ENCODE data around the gene RANBP9. TPM values are rescaled to one million over a fixed set of nuclear protein-coding genes. Genes with fewer than 3 reads are reported as not detected.

Gene RANBP9
- total and polyA plus RNA-seq, 4 experiments from 2014 or later: 3.4 to 52.9 (median 29.9) TPM

DNA sequence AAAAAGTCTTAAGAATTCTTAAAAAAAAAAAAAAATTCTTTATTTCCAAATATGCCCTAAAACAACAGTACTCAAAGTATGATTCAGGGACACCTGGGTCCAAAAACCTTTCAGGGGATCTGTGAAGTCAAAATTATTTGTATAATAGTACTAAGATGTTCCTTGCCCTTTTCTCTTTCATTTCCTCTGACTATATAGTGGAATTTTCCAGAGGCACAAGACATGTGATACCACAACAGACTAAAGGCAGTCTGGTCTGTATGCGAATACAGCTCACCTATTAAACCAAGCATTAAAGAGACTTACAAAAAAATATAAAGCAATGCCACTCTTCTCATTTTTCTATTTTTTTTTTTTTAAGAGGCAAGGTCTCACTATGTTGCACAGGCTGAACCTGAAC lies 81.1 kb downstream of the RANBP9 start:
- no peak overlapping the region for H3K27ac ChIP-seq (ENCODE audit: low read depth, low read length)
- H3K27me3 ChIP-seq (ENCODE audit: insufficient read depth, low read length): no peaks in the 10 kb centered on the region
- H3K27ac Mint-ChIP-seq: peak overlapping the region in 2 of 7 donors; percentile 26 to 42
- H3K4me3 ChIP-seq (ENCODE audit: low read length in 2 of 2): no peak overlapping the region
- no peak overlapping the region for H3K4me3 Mint-ChIP-seq
- H3K9me3 Mint-ChIP-seq: no peaks in the 10 kb centered on the region
- CTCF ChIA-PET (ENCODE audit: partially characterized antibody): interaction anchor here (1.5 to 2.2 kb wide), 3 partner anchors 11 to 137 kb away, joined by 3 to 11 read pairs (median 4); partner anchors contain the start of gene NOL7
- peaks cover 44 to 68% of the 10 kb centered on the region in 2 donors for H3K36me3 Mint-ChIP-seq
- H3K27me3 Mint-ChIP-seq: no peaks in the 10 kb centered on the region
- H3K4me1 ChIP-seq (ENCODE audit: insufficient read depth, low read length): peaks cover under 1% of the 10 kb centered on the region
- H3K4me1 Mint-ChIP-seq: peaks cover 4 to 22% (median 7%) of the 10 kb centered on the region in 4 donors
- no peaks in the 10 kb centered on the region for H3K9me3 ChIP-seq (ENCODE audit: control insufficient read depth in 1 of 2, low read length in 2 of 2)
- no peak for DNase-seq
- intact Hi-C loops (cut with micrococcal nuclease): no loop called here
- peaks cover 35% of the 10 kb centered on the region for H3K36me3 ChIP-seq (ENCODE audit: insufficient read depth, low read length)
- POLR2A ChIA-PET (ENCODE audit: partially characterized antibody): interaction anchor here (3.3 kb wide), 1 partner anchor 15 kb away, joined by 23 read pairs; the partner anchor contains the start of gene NOL7

DNA sequence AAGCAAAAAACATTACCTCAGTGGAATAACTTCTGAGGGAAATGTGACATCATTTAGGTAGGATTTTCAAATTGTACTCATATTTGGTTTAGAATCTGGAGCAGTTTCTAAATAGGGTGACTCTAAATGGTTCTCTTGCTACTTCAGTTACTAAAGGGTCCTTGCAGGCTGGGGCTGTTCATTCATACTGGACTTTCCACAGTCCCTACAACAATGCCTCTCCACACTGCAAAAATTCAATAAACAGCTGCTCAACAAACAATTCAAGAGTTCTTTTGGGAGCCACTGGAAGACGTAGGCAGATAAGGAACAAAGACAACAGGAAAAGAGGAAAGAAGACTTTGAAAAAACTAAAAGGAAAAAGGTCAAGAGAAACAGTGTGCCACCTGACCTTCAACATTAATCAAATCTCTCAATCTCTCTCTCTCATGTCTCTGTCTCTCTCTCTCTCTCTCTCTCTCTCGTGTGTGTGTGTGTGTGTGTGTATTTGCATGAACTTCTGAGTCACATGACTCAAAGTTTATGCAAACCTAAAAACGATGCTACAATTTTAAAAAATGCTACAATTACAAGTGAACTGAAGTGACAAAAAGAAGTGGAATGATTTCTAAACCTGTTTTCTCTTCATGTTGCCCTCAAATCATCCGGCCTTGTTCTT lies 82.0 kb downstream of the RANBP9 start:
- Mint-ChIP-seq H3K36me3 (peaks cover 42 to 66% of the 10 kb centered on the region in 2 donors), H3K27me3 (no peaks in the 10 kb centered on the region)
- intact Hi-C loops (cut with micrococcal nuclease): no loop called here

DNA sequence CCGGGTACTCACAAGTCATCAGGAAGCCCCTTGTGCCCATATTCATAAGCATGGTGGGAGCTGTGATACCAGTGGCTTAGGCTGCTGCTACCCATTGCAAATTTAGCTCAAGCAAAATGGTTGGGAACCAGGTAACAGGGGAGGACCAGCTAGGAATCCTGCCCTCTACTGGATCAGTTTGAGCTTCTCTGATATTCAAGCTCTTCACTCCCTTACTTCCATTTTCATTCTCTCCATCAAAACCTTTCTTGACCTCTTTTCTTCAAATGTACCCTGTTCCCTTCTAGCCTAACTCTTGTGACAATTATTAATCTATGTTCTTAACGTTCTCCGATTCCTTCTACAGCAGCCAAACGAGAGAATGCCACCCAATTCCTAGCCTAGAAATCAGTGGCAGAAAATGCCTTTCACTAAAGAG lies 86.8 kb downstream of the RANBP9 start:
- ChIA-PET CTCF (ENCODE audit: partially characterized antibody) (interaction anchor here (0.9 to 2.0 kb wide), 13 partner anchors 9 to 143 kb away, joined by 3 to 26 read pairs (median 4); partner anchors contain the start of genes NOL7, RANBP9 and SIRT5), POLR2A (ENCODE audit: partially characterized antibody) (interaction anchor here (0.7 to 1.7 kb wide), 7 partner anchors 8 to 139 kb away, joined by 3 to 12 read pairs (median 4); partner anchors contain the start of genes NOL7 and RANBP9)
- no peak overlapping the region for H3K4me3 ChIP-seq (ENCODE audit: low read length in 2 of 2)
- DNase-seq: peak in 4 of 5 donors; percentile 30 to 45 (median 39)
- Mint-ChIP-seq H3K36me3 (peaks cover 39 to 79% of the 10 kb centered on the region in 2 donors), H3K27me3 (no peaks in the 10 kb centered on the region), H3K9me3 (no peaks in the 10 kb centered on the region), H3K4me1 (peaks cover 4 to 17% (median 9%) of the 10 kb centered on the region in 4 donors), H3K4me3 (no peak overlapping the region), H3K27ac (peak overlapping the region; percentile 54 to 93 (median 67))
- peaks cover 55% of the 10 kb centered on the region for H3K36me3 ChIP-seq (ENCODE audit: insufficient read depth, low read length)
- intact Hi-C loops (cut with micrococcal nuclease): no loop called here
- H3K27me3 ChIP-seq (ENCODE audit: insufficient read depth, low read length): no peaks in the 10 kb centered on the region
- H3K27ac ChIP-seq (ENCODE audit: low read depth, low read length): no peak overlapping the region
- H3K4me1 ChIP-seq (ENCODE audit: insufficient read depth, low read length): no peaks in the 10 kb centered on the region
- no peaks in the 10 kb centered on the region for H3K9me3 ChIP-seq (ENCODE audit: control insufficient read depth in 1 of 2, low read length in 2 of 2)

More for the DNA sequence above, 82.0 kb downstream of the RANBP9 start:
- Mint-ChIP-seq H3K9me3 (no peaks in the 10 kb centered on the region), H3K4me1 (peaks cover 7 to 19% (median 12%) of the 10 kb centered on the region in 4 donors), H3K27ac (peak overlapping the region; percentile 28 to 91 (median 57)), H3K4me3 (no peak overlapping the region)
- Histone ChIP-seq H3K9me3 (ENCODE audit: control insufficient read depth in 1 of 2, low read length in 2 of 2) (no peaks in the 10 kb centered on the region), H3K4me1 (ENCODE audit: insufficient read depth, low read length) (no peaks in the 10 kb centered on the region), H3K36me3 (ENCODE audit: insufficient read depth, low read length) (peaks cover 37% of the 10 kb centered on the region), H3K4me3 (ENCODE audit: low read length in 2 of 2) (no peak overlapping the region), H3K27me3 (ENCODE audit: insufficient read depth, low read length) (no peaks in the 10 kb centered on the region), H3K27ac (ENCODE audit: low read depth, low read length) (no peak overlapping the region)
- CTCF ChIA-PET (ENCODE audit: partially characterized antibody): interaction anchor here (1.5 to 3.3 kb wide), 3 partner anchors 10 to 138 kb away, joined by 3 to 15 read pairs (median 4); partner anchors contain the start of gene NOL7
- POLR2A ChIA-PET (ENCODE audit: partially characterized antibody): interaction anchor here (1.5 to 3.3 kb wide), 2 partner anchors 14 kb away, joined by 4 to 23 read pairs; partner anchors contain the start of gene NOL7
- no peak for DNase-seq

DNA sequence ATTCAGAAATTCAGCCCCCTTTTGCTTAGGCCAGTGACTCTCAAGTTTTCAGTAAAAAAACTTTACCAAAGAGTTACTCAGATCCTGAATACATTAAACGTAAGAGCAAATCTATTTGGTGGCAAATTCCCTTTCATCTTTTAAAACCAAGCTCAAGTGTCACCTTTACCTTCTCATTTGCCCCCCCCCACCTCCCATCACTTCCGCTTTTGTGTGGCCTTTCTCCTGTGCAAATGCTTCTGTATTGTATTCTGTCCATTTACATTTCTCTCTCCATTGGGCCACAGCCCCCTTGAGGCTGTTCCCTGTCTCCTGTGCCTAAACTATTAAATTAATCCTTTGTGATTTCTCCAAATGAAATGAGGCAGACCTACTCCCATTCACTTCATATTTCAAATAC lies 94.6 kb downstream of the RANBP9 start:
- H3K27me3 Mint-ChIP-seq: no peaks in the 10 kb centered on the region
- no peaks in the 10 kb centered on the region for H3K9me3 ChIP-seq (ENCODE audit: control insufficient read depth in 1 of 2, low read length in 2 of 2)
- DNase-seq: no peak
- no peaks in the 10 kb centered on the region for H3K27me3 ChIP-seq (ENCODE audit: insufficient read depth, low read length)
- peaks cover 45% of the 10 kb centered on the region for H3K36me3 ChIP-seq (ENCODE audit: insufficient read depth, low read length)
- peaks cover 19 to 57% of the 10 kb centered on the region in 2 donors for H3K36me3 Mint-ChIP-seq
- peak overlapping the region; percentile 82 for H3K27ac ChIP-seq (ENCODE audit: low read depth, low read length)
- peak overlapping the region; percentile 78 to 97 (median 87) for H3K27ac Mint-ChIP-seq
- H3K4me3 ChIP-seq (ENCODE audit: low read length in 2 of 2): no peak overlapping the region
- intact Hi-C loops (cut with micrococcal nuclease): loop anchor here (10.0 kb wide), 1 partner anchor 162 kb away; no protein-coding TSS in a partner anchor
- peaks cover 30% of the 10 kb centered on the region for H3K4me1 ChIP-seq (ENCODE audit: insufficient read depth, low read length)
- ChIA-PET POLR2A (ENCODE audit: partially characterized antibody) (interaction anchor here (1.0 to 4.4 kb wide), 9 partner anchors 8 to 146 kb away, joined by 3 to 128 read pairs (median 12); partner anchors contain the start of genes RANBP9 and SIRT5), CTCF (ENCODE audit: partially characterized antibody) (interaction anchor here (1.0 to 6.0 kb wide), 7 partner anchors 7 to 179 kb away, joined by 3 to 74 read pairs (median 17); partner anchors contain the start of genes RANBP9 and SIRT5)
- peaks cover 21 to 48% (median 32%) of the 10 kb centered on the region in 4 donors for H3K4me1 Mint-ChIP-seq
- peak overlapping the region; percentile 54 to 98 (median 96) for H3K4me3 Mint-ChIP-seq
- H3K9me3 Mint-ChIP-seq: no peaks in the 10 kb centered on the region

DNA sequence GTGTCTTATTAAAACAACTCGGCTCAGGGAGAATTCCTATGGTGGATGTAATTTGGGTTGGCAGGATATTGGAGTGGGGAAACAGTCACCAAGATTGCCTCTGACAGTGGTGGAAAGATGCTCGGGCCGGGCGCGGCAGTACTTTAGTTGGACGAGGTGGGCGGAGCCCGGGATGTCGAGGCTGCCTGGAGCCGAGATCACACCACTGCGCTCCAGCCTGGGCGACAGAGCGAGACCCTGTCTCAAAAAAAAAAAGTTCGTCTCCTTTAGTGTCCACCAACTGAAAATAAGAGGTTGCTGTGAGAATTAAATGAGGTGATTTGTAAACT lies 95.9 kb downstream of the RANBP9 start:
- Histone ChIP-seq H3K4me1 (ENCODE audit: insufficient read depth, low read length) (peaks cover 36% of the 10 kb centered on the region), H3K9me3 (ENCODE audit: control insufficient read depth in 1 of 2, low read length in 2 of 2) (no peaks in the 10 kb centered on the region), H3K4me3 (ENCODE audit: low read length in 2 of 2) (peak overlapping the region; percentile 71 to 75), H3K36me3 (ENCODE audit: insufficient read depth, low read length) (peaks cover 32% of the 10 kb centered on the region), H3K27me3 (ENCODE audit: insufficient read depth, low read length) (no peaks in the 10 kb centered on the region), H3K27ac (ENCODE audit: low read depth, low read length) (peak overlapping the region; percentile 82)
- H3K36me3 Mint-ChIP-seq: peaks cover 15 to 50% of the 10 kb centered on the region in 2 donors
- ChIA-PET CTCF (ENCODE audit: partially characterized antibody) (interaction anchor here (0.7 to 6.0 kb wide), 35 partner anchors 9 to 288 kb away, joined by 3 to 74 read pairs (median 5); partner anchors contain the start of genes MCUR1, RANBP9, SIRT5 and TBC1D7), POLR2A (ENCODE audit: partially characterized antibody) (interaction anchor here (0.6 to 4.4 kb wide), 39 partner anchors 9 to 459 kb away, joined by 3 to 128 read pairs (median 5); partner anchors contain the start of genes MCUR1, RANBP9, SIRT5 and TBC1D7)
- H3K9me3 Mint-ChIP-seq: no peaks in the 10 kb centered on the region
- peaks cover 25 to 54% (median 38%) of the 10 kb centered on the region in 4 donors for H3K4me1 Mint-ChIP-seq
- intact Hi-C loops (cut with micrococcal nuclease): loop anchor here (1.0 to 10.0 kb wide), 7 partner anchors 41 to 287 kb away; partner anchors contain the start of genes MCUR1, SIRT5 and TBC1D7
- peak in 1 of 5 donors; percentile 50 for DNase-seq
- H3K27ac Mint-ChIP-seq: peak overlapping the region; percentile 90 to 98 (median 97)
- peak overlapping the region; percentile 94 to 98 (median 97) for H3K4me3 Mint-ChIP-seq
- no peaks in the 10 kb centered on the region for H3K27me3 Mint-ChIP-seq

DNA sequence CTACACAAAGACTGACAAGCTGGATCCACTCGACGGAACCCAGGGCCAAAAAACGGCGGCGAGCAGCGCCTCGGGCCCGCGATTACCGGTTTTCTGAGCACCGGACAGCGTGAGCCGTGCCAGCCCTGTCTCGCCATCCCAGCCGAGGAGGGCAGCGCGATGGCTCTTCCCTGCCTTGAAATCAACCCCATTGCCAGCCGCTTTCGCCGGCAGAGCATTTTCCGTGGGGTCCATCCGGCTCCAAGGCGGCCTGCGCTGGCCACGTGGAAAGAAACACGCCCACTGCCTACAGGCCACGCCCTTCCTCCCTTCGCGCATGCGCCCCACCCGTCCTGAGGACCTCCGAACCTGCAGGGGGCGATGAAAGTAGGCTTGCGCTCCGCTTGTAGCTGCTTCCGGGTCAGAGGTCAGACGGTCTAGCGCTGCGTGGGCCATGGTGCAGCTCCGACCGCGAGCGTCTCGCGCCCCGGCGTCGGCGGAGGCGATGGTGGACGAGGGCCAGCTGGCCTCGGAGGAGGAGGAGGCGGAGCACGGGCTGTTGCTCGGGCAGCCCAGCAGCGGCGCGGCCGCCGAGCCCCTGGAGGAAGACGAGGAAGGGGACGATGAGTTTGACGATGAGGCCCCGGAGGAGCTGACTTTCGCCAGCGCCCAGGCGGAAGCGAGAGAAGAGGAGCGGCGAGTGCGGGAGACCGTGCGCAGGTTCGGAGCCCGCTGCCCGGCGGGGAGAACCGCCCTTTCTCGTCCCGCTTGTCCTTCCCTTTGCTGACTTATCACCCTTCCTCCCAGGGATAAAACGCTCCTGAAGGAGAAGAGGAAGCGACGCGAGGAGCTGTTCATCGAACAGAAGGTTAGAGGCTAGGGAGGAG lies 96.5 kb downstream of the RANBP9 start, which contains the start of gene NOL7:
NOL7 (plus strand) TSS at position 410 of the 866 bp plus-strand sequence; CDS start at position 434, 24 bp downstream.
- H3K27me3 Mint-ChIP-seq: no peaks in the 10 kb centered on the region
- POLR2A ChIA-PET (ENCODE audit: partially characterized antibody): interaction anchor here (0.6 to 4.4 kb wide), 45 partner anchors 10 to 460 kb away, joined by 3 to 128 read pairs (median 4); partner anchors contain the start of genes MCUR1, RANBP9, SIRT5 and TBC1D7
- intact Hi-C loops (cut with micrococcal nuclease): loop anchor here (1.0 to 10.0 kb wide), 7 partner anchors 41 to 286 kb away; partner anchors contain the start of genes MCUR1, SIRT5 and TBC1D7
- DNase-seq: peak; percentile 98
- no peaks in the 10 kb centered on the region for H3K9me3 Mint-ChIP-seq
- Histone ChIP-seq H3K4me1 (ENCODE audit: insufficient read depth, low read length) (peaks cover 36% of the 10 kb centered on the region), H3K9me3 (ENCODE audit: control insufficient read depth in 1 of 2, low read length in 2 of 2) (no peaks in the 10 kb centered on the region), H3K4me3 (ENCODE audit: low read length in 2 of 2) (peak within 1 kb of the TSS; percentile 71 to 75), H3K27ac (ENCODE audit: low read depth, low read length) (peak within 1 kb of the TSS; percentile 82), H3K27me3 (ENCODE audit: insufficient read depth, low read length) (no peaks in the 10 kb centered on the region), H3K36me3 (ENCODE audit: insufficient read depth, low read length) (peaks cover 27% of the 10 kb centered on the region)
- H3K4me1 Mint-ChIP-seq: peaks cover 25 to 54% (median 38%) of the 10 kb centered on the region in 4 donors
- H3K4me3 Mint-ChIP-seq: peak within 1 kb of the TSS; percentile 94 to 98 (median 97)
- peaks cover 15 to 48% of the 10 kb centered on the region in 2 donors for H3K36me3 Mint-ChIP-seq
- H3K27ac Mint-ChIP-seq: peak within 1 kb of the TSS; percentile 90 to 98 (median 97)
- CTCF ChIA-PET (ENCODE audit: partially characterized antibody): interaction anchor here (0.6 to 6.0 kb wide), 36 partner anchors 9 to 287 kb away, joined by 3 to 74 read pairs (median 5); partner anchors contain the start of genes MCUR1, RANBP9, SIRT5 and TBC1D7
